Type B pancreatic cell (in vitro differentiated cells): ENCODE data around the gene THBS1. TPM values are rescaled to one million over a fixed set of nuclear protein-coding genes. Genes with fewer than 3 reads are reported as not detected.

Source experiments
- DNase-seq: peaks from one replicate; pipeline ENCODE4 v3.0.0; 2021; ENCODE audit warnings: mixed read lengths; ENCODE audit not compliant: unreplicated experiment; ENCODE audit errors: extremely low spot score
- H3K27ac Mint-ChIP-seq: 2 replicates; pipeline ENCODE4 v1.8.0; 2021; ENCODE audit warnings: mild to moderate bottlenecking, mixed read lengths
- H3K27me3 Mint-ChIP-seq: 2 replicates; pipeline ENCODE4 v1.8.0; 2021; ENCODE audit warnings: mixed read lengths
- H3K36me3 Mint-ChIP-seq: 2 replicates; pipeline ENCODE4 v1.8.0; 2021; ENCODE audit warnings: mixed read lengths
- H3K4me1 Mint-ChIP-seq: one replicate; pipeline ENCODE4 v1.8.0; 2021; ENCODE audit warnings: mixed read lengths; ENCODE audit not compliant: unreplicated experiment
- H3K4me3 Mint-ChIP-seq: 2 replicates; pipeline ENCODE4 v1.8.0; 2021; ENCODE audit warnings: mild to moderate bottlenecking, mixed read lengths
- H3K9me3 Mint-ChIP-seq: 2 replicates; pipeline ENCODE4 v1.8.0; 2021; ENCODE audit warnings: mixed read lengths
- CTCF ChIP-seq: fragments of 200-600 bp; sonication (generic); conservative IDR thresholded peaks from 2 replicates; pipeline ENCODE4 v1.5.0; 2021; ENCODE audit warnings: antibody characterized with exemption, mild to moderate bottlenecking
- total RNA-seq: library from RNA; stranded (reverse); gene quantifications from 2 replicates; pipeline ENCODE4 v1.2.1, GENCODE V29; 2021; ENCODE audit warnings: low replicate concordance

Gene THBS1
- total RNA-seq, 1 donor from 2014 or later: 137 TPM

- no peaks in the 10 kb centered on the region for H3K36me3 Mint-ChIP-seq
- peaks cover 9% of the 10 kb centered on the region for H3K9me3 Mint-ChIP-seq
- no peak for DNase-seq
- no peak overlapping the region for H3K27ac Mint-ChIP-seq
- no peaks in the 10 kb centered on the region for H3K4me1 Mint-ChIP-seq
- H3K27me3 Mint-ChIP-seq: no peaks in the 10 kb centered on the region
- no peak for TF ChIP-seq CTCF
- no peak overlapping the region for H3K4me3 Mint-ChIP-seq
Observed at GRCh38 chr15:39539973-39540558, 40.8 kb upstream of the THBS1 start.

- H3K27ac Mint-ChIP-seq: no peak overlapping the region
- H3K36me3 Mint-ChIP-seq: no peaks in the 10 kb centered on the region
- no peak overlapping the region for H3K4me3 Mint-ChIP-seq
- H3K9me3 Mint-ChIP-seq: peaks cover 10% of the 10 kb centered on the region
- no peak for TF ChIP-seq CTCF
- no peaks in the 10 kb centered on the region for H3K27me3 Mint-ChIP-seq
- DNase-seq: no peak
- H3K4me1 Mint-ChIP-seq: no peaks in the 10 kb centered on the region
Observed at GRCh38 chr15:39542385-39543065, 38.4 kb upstream of the THBS1 start.

GRCh38 chr15:39543651-39544050 is 37.2 kb upstream of the THBS1 start:
- Mint-ChIP-seq H3K36me3 (no peaks in the 10 kb centered on the region), H3K4me3 (no peak overlapping the region), H3K9me3 (peaks cover 7% of the 10 kb centered on the region), H3K27me3 (no peaks in the 10 kb centered on the region), H3K4me1 (no peaks in the 10 kb centered on the region), H3K27ac (no peak overlapping the region)
- no peak for TF ChIP-seq CTCF
- no peak for DNase-seq

- peaks cover 7% of the 10 kb centered on the region for H3K9me3 Mint-ChIP-seq
- no peak overlapping the region for H3K4me3 Mint-ChIP-seq
- no peak overlapping the region for H3K27ac Mint-ChIP-seq
- no peak for DNase-seq
- no peaks in the 10 kb centered on the region for H3K27me3 Mint-ChIP-seq
- H3K36me3 Mint-ChIP-seq: no peaks in the 10 kb centered on the region
- no peaks in the 10 kb centered on the region for H3K4me1 Mint-ChIP-seq
- TF ChIP-seq CTCF: no peak
Observed at GRCh38 chr15:39546842-39547241, 34.0 kb upstream of the THBS1 start.

GRCh38 chr15:39548561-39548960 is 32.3 kb upstream of the THBS1 start:
- Mint-ChIP-seq H3K36me3 (no peaks in the 10 kb centered on the region), H3K9me3 (peaks cover 7% of the 10 kb centered on the region), H3K27ac (no peak overlapping the region), H3K4me3 (no peak overlapping the region), H3K27me3 (no peaks in the 10 kb centered on the region), H3K4me1 (no peaks in the 10 kb centered on the region)
- no peak for DNase-seq
- TF ChIP-seq CTCF: no peak
